ENCODE measurements around the gene PCSK5. TPM values are rescaled to one million over a fixed set of nuclear protein-coding genes. Genes with fewer than 3 reads are reported as not detected.

PCSK5 gene
- polyA plus RNA-seq, 1 donor (not counting 4 experiments of a cell fraction or from before 2014, with no cell fraction given) = 1.9 TPM

- dilution Hi-C loops (cut with MboI; ENCODE audit: extremely low pct_ligation_motif_present, low sequenced_read_pairs) = no loop called here
- H3K4me3 ChIP-seq (ENCODE audit: control insufficient read depth in 2 of 3, extremely low read depth in 1 of 3, insufficient read depth in 2 of 3, low read depth in 1 of 3, low read length in 3 of 3) = no peak overlapping the region
- no peaks in the 10 kb centered on the region for H3K79me2 ChIP-seq (ENCODE audit: control insufficient read depth, insufficient read depth, low read length)
- no peak for FAIRE-seq
- TF ChIP-seq EZH2 (IDR thresholded peaks at IDR 0.05; ENCODE audit: low read length) (no peak), CTCF (optimal IDR thresholded peaks at IDR 0.05 in 1 of 3, IDR thresholded peaks at IDR 0.05 in 1 of 3, conservative IDR thresholded peaks at IDR 0.05 in 1 of 3; ENCODE audit: extremely low read depth in 1 of 3, insufficient read depth in 2 of 3, low read length in 3 of 3) (no peak)
- no peaks in the 10 kb centered on the region for H3K36me3 ChIP-seq (ENCODE audit: control insufficient read depth in 2 of 2, extremely low read depth in 1 of 2, insufficient read depth in 2 of 2, low read length in 2 of 2)
- H3K27ac ChIP-seq (ENCODE audit: control insufficient read depth, insufficient read depth, low read length) = no peak overlapping the region
- no peaks in the 10 kb centered on the region for H3K4me1 ChIP-seq (ENCODE audit: control insufficient read depth, extremely low read depth, insufficient read depth, low read length)
- no peak for DNase-seq (ENCODE audit: low read depth, low spot score)
- H3K4me2 ChIP-seq (ENCODE audit: control insufficient read depth, extremely low read depth, insufficient read depth, low read depth, low read length) = no peak overlapping the region
- no peaks in the 10 kb centered on the region for H3K9me3 ChIP-seq (ENCODE audit: control insufficient read depth, low read depth, low read length)
- no peaks in the 10 kb centered on the region for H4K20me1 ChIP-seq (ENCODE audit: control insufficient read depth, extremely low read depth, insufficient read depth, low read length)
- H2AFZ ChIP-seq (ENCODE audit: control insufficient read depth, low read length) = no peak overlapping the region
- H3K27me3 ChIP-seq (ENCODE audit: control insufficient read depth, extremely low read depth, insufficient read depth, low read length) = no peaks in the 10 kb centered on the region
- H3K9me1 ChIP-seq (ENCODE audit: control insufficient read depth, extremely low read depth, insufficient read depth, low read length) = no peaks in the 10 kb centered on the region
- no peak overlapping the region for H3K9ac ChIP-seq (ENCODE audit: control insufficient read depth, extremely low read depth, insufficient read depth, low read length)
Observed at GRCh38 chr9:75852746-75853145, 37.7 kb upstream of the PCSK5 start.

- DNase-seq (ENCODE audit: low read depth, low spot score) (no peak), FAIRE-seq (no peak)
- H3K9me3 ChIP-seq (ENCODE audit: control insufficient read depth, low read depth, low read length) = no peaks in the 10 kb centered on the region
- H2AFZ ChIP-seq (ENCODE audit: control insufficient read depth, low read length) = no peak overlapping the region
- no peaks in the 10 kb centered on the region for H3K27me3 ChIP-seq (ENCODE audit: control insufficient read depth, extremely low read depth, insufficient read depth, low read length)
- no peak overlapping the region for H3K27ac ChIP-seq (ENCODE audit: control insufficient read depth, insufficient read depth, low read length)
- H3K79me2 ChIP-seq (ENCODE audit: control insufficient read depth, insufficient read depth, low read length) = no peaks in the 10 kb centered on the region
- H3K4me1 ChIP-seq (ENCODE audit: control insufficient read depth, extremely low read depth, insufficient read depth, low read length) = no peaks in the 10 kb centered on the region
- dilution Hi-C loops (cut with MboI; ENCODE audit: extremely low pct_ligation_motif_present, low sequenced_read_pairs) = no loop called here
- H3K36me3 ChIP-seq (ENCODE audit: control insufficient read depth in 2 of 2, extremely low read depth in 1 of 2, insufficient read depth in 2 of 2, low read length in 2 of 2) = no peaks in the 10 kb centered on the region
- no peaks in the 10 kb centered on the region for H3K9me1 ChIP-seq (ENCODE audit: control insufficient read depth, extremely low read depth, insufficient read depth, low read length)
- no peak overlapping the region for H3K4me3 ChIP-seq (ENCODE audit: control insufficient read depth in 2 of 3, extremely low read depth in 1 of 3, insufficient read depth in 2 of 3, low read depth in 1 of 3, low read length in 3 of 3)
- no peak overlapping the region for H3K4me2 ChIP-seq (ENCODE audit: control insufficient read depth, extremely low read depth, insufficient read depth, low read depth, low read length)
- TF ChIP-seq CTCF (optimal IDR thresholded peaks at IDR 0.05 in 1 of 3, IDR thresholded peaks at IDR 0.05 in 1 of 3, conservative IDR thresholded peaks at IDR 0.05 in 1 of 3; ENCODE audit: extremely low read depth in 1 of 3, insufficient read depth in 2 of 3, low read length in 3 of 3) (peak in 1 of 3 experiments; percentile 26), EZH2 (IDR thresholded peaks at IDR 0.05; ENCODE audit: low read length) (no peak)
- no peaks in the 10 kb centered on the region for H4K20me1 ChIP-seq (ENCODE audit: control insufficient read depth, extremely low read depth, insufficient read depth, low read length)
- H3K9ac ChIP-seq (ENCODE audit: control insufficient read depth, extremely low read depth, insufficient read depth, low read length) = no peak overlapping the region
Observed at GRCh38 chr9:75855509-75855908, 35.0 kb upstream of the PCSK5 start.
